ENCODE data around the gene SPACA9. TPM values are rescaled to one million over a fixed set of nuclear protein-coding genes. Genes with fewer than 3 reads are reported as not detected.

The SPACA9 gene
- total RNA-seq, 1 donor from 2014 or later: 5.4 TPM

DNA sequence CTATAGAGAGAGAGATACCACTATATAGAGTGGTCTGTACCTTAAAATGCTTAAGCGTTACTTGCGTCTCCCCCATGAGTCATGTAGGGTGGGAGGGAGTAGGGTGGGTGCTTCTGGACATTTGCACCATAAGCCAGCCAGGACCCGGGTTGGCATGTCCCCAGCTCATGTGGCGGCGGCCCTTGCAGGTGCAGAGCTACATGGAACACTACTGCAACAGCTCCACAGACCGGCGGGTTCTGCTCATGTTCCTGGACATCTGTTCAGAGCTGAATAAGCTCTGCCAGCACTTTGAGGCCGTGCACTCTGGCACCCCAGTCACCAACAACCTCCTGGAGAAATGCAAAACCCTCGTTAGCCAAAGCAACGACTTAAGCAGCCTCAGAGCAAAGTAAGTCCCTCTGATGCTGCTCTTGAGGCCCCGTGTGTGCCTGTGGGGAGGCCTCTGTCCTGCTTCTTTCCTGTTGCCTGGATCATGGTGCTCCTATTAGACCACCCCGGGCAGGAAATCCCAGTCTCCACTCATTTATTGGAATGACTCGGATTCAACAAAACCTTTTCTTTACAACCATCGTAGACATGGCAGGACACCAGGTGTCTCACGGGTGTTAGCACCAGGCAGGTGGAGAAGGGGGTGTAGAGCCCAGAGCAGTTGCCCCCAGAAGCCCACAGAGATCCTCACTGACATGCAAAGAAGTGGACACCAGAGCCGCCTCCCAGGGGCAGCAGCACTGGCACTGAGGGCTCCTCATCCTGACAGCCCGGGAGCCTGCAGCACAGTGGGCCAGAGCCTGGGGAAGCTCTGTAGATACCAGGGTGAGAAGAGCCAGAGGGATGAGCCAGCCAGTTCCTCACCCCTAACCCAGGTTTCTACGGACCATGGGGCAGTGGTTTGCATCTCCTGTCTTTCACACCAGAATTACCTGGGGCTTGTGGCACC is 8.8 kb downstream of the SPACA9 start:
- intact Hi-C loops (cut with DNase I): no loop called here
- no peak for DNase-seq (ENCODE audit: low spot score)

DNA sequence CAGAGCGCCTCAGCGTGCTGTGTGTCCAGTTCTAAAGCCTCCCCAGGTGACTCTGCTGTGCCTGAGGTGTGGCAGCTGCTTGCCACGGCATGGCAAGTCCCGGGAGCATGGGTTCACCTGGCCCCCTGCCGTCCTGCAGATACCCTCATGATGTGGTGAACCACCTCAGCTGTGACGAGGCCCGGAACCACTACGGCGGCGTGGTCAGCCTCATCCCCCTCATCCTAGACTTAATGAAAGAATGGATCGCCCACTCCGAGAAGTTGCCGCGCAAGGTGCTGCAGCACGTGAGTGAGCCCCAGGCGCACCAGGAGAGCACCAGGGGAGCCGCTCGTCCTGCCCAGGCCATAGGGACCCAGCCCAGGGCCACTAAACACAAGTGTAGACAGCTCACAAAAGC is 9.5 kb downstream of the SPACA9 start:
- no peak for DNase-seq (ENCODE audit: low spot score)
- intact Hi-C loops (cut with DNase I): no loop called here

DNA sequence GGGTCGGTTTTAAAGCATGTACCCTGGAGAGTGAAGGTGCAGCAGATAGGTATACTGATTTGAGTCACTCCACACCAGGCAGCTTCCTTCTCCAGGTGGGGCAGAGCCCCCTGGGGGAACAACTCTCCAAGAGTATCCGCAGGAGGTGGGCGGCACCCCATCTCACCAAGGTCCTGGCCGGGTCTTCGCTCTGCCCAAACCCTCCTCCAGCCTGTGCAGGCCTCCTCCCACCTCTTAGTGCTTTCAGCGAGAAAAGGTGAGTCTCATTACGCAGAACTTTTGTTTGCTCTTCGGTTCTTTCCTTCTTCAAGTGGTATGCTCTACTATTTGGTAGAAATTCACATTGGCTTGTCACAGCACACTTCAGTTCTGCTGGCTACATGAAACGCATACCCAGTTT is 13.7 kb downstream of the SPACA9 start:
- intact Hi-C loops (cut with DNase I): no loop called here
- DNase-seq (ENCODE audit: low spot score): peak; percentile 33

DNA sequence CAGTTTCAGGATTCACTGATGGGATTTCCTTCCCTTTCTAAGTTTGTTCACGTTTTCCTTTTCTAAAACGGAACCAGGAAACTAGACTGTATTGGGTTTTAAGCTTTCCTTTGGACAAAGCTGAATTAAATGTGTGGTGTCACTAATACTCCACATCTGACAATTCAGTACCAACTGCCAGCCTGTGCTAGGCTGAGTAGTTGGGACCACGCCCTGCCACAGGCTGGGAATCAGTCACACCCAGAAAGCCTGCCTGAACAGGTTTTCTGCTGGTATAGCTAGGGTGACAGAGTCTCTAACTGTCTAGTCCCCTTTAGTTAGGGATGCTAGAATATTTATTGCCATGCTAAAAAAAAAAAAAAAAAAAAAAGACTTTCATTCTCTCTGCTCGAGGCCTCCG is 15.6 kb downstream of the SPACA9 start:
- no peak for DNase-seq (ENCODE audit: low spot score)
- intact Hi-C loops (cut with DNase I): no loop called here

DNA sequence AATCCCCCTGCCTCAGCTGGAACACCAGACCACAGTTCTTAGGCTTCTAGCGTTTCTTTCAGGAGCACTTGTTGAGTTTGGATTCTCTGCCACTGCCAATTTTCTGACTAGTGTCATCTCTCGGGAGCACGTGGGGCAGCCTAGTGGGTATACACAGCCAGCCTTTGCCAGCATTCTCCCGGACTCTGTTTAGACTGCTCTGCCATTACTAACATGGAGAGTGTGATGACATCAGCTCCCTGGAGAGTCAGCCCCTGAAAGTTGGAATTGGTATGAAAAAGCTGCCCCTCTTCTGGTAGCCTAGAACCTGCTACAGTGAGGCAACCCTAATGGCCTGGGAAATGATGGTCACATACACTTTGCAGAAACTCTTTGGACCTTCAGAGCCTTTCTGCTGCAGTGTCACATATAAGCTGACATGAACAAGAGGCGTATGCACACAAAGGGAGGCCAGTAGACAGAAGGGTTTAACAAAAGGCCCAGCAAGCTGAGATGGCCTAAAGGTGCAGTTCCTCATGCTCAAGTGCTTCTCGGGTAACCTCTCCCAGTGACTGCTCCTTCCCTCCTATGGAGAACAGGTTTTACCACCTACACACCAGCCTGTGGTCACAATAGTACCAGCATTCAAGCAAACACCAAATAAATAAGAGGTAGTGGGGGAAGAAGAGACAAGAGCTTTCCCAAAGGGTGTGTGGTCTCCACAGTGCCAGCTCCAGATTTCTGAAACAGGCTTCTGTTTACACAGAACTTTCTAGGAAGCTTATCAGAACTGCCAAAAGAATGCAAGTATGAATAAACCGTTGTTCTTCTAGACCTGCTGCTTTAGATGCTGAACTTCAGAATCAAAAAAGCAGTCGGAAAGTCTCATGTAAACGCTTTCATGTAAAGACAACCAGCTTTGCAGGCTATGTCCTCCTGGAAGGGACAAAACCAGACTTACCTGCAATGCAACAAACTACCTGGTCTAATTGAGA is 16.5 kb downstream of the SPACA9 start:
- no peak for DNase-seq (ENCODE audit: low spot score)
- intact Hi-C loops (cut with DNase I): no loop called here

DNA sequence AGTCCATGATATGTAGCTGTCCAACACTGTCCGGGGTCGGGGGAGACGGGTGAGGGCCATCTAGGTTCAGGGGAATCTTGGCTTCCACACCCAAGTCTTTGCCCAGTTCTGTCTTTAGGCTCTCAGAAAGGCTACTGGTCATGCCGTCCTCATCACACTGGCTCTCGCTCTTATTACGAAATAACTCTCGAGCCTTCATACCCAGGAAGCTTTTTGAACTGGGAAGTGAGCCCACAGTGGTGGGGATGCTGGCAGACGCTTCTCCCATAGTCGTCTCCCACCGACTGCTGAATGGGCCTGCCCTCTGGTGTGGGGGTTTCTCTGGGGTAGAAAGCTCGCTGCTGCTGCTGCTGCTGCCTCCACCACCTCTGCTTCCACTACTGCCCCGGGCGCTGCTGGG is 17.6 kb downstream of the SPACA9 start:
- DNase-seq (ENCODE audit: low spot score): no peak
- intact Hi-C loops (cut with DNase I): no loop called here

DNA sequence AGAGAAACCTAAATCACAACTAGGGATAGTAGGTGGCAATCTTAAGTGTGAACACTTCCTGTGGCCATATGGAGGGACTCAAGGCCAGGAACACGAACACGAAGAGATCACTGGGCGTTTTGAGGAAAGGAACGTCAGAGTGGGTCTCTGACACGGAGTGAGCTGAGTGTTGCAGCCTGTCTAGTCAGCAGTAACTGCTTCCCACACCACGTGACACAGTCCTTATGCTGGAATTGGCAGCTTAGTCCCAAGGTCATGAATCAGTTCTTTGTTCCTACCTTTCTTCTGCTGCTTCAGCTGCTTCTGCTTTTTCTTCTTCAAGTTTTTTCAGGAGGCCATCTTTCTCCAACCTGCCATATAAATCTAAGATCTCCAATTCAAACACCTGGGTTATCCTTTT is 18.2 kb downstream of the SPACA9 start:
- DNase-seq (ENCODE audit: low spot score): no peak
- intact Hi-C loops (cut with DNase I): no loop called here

DNA sequence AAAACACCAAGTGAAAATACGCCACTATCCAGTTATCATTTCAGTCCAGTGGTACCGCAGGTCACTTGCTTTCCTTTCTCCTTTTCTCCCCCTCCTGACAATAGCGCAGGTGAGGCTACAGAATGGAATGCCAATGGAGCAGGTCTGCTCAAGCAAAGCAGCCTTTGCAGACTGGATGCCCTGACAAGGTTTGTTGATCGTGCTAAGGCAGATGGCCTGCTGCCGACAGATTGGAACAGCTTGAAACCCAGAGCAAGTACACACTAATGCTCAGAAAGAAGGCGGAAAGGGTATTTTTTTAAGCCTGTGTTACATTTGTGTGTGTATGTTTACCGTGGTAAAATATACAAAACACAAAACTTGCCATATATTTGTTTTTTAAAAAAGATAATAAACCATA is 19.4 kb downstream of the SPACA9 start:
- DNase-seq (ENCODE audit: low spot score): no peak
- intact Hi-C loops (cut with DNase I): no loop called here

DNA sequence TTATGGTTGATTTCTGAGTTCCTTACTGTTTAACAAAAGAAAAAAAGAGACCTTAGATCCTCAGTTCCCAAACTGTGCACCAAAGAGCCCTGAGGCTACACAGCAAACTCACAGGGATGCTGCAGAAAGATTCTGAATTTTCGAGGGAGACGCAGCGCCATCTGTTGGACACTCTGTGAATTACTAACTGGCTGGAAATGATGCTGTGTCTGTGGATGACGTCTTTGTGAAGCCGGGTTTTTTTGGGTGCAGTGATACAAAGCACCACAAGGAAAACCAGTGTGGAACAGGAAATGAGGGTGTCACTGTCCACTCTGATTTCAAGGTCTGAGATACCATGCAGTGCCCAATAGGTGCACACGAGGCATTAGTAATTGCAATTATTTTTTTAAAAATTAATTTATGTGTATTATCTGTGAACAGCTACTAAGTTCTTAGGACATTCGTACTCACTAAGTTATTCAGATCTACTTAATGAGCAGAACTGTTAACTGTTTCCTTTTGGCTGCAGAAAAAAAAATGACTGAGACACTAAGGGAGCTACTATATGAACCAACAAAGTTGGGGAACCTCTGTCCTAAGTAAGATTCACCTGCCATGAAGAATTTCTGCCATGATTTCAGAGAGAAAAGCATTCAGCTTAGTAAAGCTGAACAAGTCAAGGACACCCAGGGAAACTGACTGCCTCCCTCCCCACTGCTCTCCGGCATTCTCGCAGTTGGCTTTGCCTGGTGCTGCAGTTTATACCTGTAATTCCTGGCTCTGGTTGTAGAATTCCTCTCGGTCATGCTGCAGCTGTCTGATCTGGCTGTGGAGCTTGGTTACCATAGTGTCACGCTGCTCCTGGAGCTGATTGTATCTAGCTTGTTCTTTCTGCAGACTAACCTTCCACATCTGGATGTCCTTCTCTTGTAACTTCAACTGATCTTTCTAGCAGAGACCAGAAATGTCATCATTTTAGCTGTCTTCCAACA is 23.4 kb downstream of the SPACA9 start:
- intact Hi-C loops (cut with DNase I): loop anchor here (10.0 kb wide), 1 partner anchor 73 kb away; the partner anchor contains the start of gene GFI1B
- DNase-seq (ENCODE audit: low spot score): no peak

DNA sequence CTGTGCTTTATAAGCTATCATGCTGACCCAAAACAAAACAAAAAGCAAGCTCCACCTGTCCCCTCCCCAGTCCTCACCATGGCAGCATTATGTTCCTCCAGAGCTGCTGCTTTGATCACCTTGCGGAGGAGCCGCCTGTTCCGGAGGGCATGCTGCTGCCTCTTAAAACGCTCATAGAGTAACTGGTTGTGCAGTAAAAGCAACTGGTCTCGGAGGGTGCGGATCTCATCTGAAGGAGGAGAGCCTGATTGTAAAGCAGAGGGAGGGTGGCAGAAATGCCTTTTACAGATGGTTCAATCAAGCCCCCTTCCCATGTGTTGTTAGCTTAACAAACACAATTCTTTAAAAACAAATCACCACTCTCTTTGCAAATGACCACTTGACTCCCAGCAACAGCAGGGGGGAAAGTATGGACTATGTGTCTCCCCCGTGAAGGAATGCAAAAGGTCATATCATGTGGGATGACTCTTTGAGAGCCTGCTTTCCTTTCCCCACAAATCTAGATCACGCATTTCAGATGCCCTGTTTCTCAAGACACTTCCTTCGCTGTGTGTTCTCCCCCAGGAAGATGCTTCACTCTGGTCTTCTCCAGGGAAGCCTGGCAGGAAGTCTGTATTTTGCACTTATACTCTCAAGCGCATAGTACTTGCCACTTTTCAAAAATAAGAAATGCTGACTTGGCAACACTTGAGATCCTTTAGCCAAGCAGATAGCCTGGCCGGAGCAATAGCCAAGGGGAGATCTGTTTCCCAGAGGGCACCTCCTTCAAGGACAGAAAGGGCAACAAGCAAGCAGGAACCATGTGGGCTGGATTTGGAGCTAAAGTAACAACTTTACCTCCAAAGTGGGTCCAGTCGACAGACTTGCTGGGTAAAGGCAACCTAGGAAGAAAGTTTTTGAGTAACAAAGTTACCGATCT is 25.1 kb downstream of the SPACA9 start:
- intact Hi-C loops (cut with DNase I): loop anchor here (10.0 kb wide), 1 partner anchor 71 kb away; the partner anchor contains the start of gene GFI1B
- DNase-seq (ENCODE audit: low spot score): no peak

DNA sequence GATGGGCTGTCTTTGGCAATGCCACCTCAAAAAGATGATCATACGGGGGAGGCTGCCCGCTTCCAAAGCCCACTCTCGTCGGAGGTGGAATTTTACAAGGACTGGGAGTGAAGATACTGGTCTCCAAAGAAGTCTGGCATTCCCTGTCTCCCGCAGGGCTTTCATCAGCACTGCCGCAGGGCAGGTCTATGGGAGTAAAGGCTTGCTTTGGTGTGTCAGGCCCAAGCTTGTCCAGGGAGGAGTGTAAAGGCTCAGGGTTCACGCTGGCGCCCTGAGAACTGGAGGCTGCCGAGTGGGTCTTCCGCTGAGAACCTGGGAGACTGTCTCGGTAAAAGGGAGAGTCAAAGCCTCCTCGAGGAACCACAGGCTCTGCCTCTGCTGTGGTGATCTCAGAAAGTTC is 27.0 kb downstream of the SPACA9 start:
- intact Hi-C loops (cut with DNase I): loop anchor here (10.0 kb wide), 1 partner anchor 69 kb away; the partner anchor contains the start of gene GFI1B
- no peak for DNase-seq (ENCODE audit: low spot score)

DNA sequence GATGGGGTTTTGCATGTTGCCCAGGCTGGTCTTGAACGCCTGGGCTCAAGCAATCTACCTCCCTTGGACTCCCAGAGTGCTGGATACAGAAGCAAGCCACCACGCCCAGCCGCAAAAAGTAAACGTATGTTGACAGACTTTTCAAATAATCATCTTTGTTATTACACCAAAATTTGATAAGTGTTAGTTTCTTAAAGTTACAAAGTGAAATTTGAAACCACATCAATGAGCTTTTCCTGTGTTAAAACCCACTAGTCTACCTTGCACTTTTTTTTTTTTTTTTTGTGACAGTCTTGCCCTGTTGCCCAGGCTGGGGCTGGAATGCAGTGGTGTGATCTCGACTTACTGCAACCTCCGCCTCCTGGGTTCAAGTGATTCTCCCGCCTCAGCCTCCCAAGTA is 29.9 kb downstream of the SPACA9 start:
- intact Hi-C loops (cut with DNase I): loop anchor here (10.0 kb wide), 1 partner anchor 66 kb away; the partner anchor contains the start of gene GFI1B
- DNase-seq (ENCODE audit: low spot score): no peak

DNA sequence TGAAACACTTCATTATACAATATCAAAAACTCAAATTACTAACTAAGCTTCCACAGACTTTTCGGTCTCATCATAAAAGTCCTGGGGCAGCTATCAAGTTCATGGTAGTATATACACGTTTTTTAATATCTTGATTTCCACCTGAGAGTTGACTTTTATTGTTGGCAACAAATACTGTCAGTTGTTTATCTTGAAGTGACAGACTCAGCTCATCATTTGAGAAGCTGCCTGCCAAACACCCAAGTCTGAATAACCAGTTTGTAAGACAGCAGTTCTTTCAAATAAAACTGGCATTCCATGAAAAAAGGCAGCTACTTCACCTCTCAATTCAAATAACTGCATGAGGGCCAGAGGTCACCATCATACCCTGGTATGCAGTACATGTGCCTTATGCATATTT is 30.6 kb downstream of the SPACA9 start:
- no peak for DNase-seq (ENCODE audit: low spot score)
- intact Hi-C loops (cut with DNase I): loop anchor here (10.0 kb wide), 1 partner anchor 65 kb away; the partner anchor contains the start of gene GFI1B

DNA sequence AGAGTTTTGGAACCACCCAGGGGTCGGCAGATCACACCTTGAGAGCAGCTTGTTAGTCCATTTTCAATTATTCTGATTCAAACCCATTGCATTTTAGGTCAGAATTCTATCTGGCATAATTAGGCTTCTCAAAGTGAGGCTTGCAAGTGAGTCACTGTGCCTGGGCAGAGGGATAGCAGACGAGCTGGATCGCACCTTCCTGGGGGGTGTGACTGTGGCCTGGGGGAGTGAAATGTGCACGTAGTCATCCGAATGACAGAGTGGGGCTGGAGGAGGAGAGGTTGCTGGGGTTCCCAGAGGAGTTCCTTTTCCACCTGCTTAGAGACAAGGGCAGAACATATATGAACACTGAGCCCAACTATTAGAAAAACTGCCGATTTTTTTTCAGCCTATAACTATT is 31.7 kb downstream of the SPACA9 start:
- intact Hi-C loops (cut with DNase I): no loop called here
- no peak for DNase-seq (ENCODE audit: low spot score)

DNA sequence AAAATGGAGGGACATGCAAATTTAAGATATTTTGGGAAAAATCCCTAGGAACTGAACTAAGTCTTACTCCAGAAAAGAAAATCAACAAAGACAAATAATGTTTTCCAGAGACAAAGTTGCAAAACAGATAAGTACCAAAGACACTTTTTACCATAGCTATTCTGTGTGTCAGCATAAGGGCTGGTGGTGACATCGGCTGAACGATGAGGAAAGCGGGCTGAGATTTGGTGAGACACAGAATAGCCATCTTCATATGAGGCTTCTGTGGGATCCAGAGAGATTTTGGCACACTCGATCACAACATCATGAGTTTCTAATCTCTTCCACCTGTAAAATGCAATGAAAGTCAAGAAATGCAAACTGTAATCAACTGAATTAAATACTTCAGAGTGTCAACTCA is 33.4 kb downstream of the SPACA9 start:
- no peak for DNase-seq (ENCODE audit: low spot score)
- intact Hi-C loops (cut with DNase I): no loop called here

DNA sequence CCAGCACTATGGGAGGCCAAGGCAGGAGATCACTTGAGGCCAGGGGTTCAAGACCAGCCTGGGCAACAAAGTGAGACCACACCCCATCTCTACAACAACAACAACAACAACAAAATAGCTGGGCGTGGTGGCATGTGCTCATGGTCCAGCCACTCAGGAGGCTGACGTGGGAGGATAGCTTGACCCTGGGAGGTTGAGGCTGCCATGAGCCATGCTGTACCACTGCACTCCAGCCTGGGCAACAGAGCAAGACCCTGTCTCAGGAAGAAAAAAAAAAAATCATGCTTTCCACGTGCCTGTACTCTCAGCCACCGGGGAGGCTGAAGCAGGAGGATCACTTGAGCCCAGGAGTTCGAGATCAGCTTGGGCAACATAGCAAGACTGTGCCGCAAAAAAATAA is 36.2 kb downstream of the SPACA9 start:
- intact Hi-C loops (cut with DNase I): no loop called here
- no peak for DNase-seq (ENCODE audit: low spot score)

DNA sequence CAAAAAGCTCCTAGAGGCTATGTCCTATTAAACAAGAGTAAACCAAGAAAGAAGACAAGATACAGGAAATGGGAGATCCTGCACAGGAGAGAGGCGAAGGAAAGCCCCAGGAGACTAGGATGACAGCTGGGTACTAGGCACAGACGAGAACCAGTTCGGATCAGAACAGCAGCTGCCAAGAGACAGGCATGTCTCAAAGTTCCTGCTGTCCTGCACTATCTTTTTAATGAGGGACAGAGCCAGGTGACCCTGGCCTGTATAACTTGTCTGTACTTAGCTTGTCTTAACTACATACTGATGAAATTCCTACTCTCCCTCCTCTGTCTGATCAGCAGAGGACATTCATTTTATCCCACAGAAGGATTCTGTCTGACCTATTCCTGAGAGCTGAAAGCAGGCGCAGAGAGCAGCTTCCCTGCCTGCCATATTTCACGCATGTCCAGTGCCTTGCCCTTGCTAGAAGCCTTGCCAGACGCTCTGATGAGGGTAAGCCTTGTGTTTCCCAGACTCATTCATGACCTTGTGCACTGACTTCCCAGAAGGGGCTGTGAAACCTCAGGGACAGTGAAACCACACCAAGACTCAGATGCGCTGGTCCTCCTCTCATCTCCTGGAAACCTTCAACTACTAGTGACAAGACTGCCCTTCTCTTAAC is 41.0 kb downstream of the SPACA9 start:
- intact Hi-C loops (cut with DNase I): no loop called here
- DNase-seq (ENCODE audit: low spot score): no peak
